ENCODE data around the gene MYCBP2. TPM values are rescaled to one million over a fixed set of nuclear protein-coding genes. Genes with fewer than 3 reads are reported as not detected.

Gene MYCBP2
- total RNA-seq, 1 experiment from 2014 or later, result 55.6 TPM

- Histone ChIP-seq H3K36me3 (ENCODE audit: low read depth) (no peaks in the 10 kb centered on the region), H3K4me1 (replicated peaks; ENCODE audit: insufficient read depth) (peaks cover 6% of the 10 kb centered on the region), H3K4me2 (no peak overlapping the region), H3K27ac (no peak overlapping the region), H3K27me3 (ENCODE audit: insufficient read depth, low read depth) (no peaks in the 10 kb centered on the region), H4K20me1 (ENCODE audit: insufficient read depth) (no peaks in the 10 kb centered on the region), H3K4me3 (no peak overlapping the region), H3K79me2 (ENCODE audit: low read depth) (no peaks in the 10 kb centered on the region), H3F3A (ENCODE audit: insufficient read depth, low read depth) (no peaks in the 10 kb centered on the region), H2AFZ (no peak overlapping the region), H3K9me3 (ENCODE audit: insufficient read depth, low read depth) (no peaks in the 10 kb centered on the region), H3K9me2 (ENCODE audit: insufficient read depth) (no peaks in the 10 kb centered on the region)
- ChIA-PET POLR2A (ENCODE audit: unreplicated experiment) (no interaction called here), CTCF (no interaction called here)
- intact Hi-C loops (cut with micrococcal nuclease; ENCODE audit: unreplicated experiment), result no loop called here
- no TSS peak for BruUV-seq (replicated peaks)
- TF ChIP-seq CTCF (conservative IDR thresholded peaks at IDR 0.05) (no peak), EZH2 (IDR thresholded peaks at IDR 0.05; ENCODE audit: low read depth) (no peak)
- DNase-seq, result no peak
Observed at GRCh38 chr13:77338961-77339401, 12.1 kb upstream of the MYCBP2 start.

- no peaks in the 10 kb centered on the region for H4K20me1 ChIP-seq (ENCODE audit: insufficient read depth)
- ChIA-PET CTCF (no interaction called here), POLR2A (ENCODE audit: unreplicated experiment) (no interaction called here)
- no peak overlapping the region for H3K4me2 ChIP-seq
- H3K36me3 ChIP-seq (ENCODE audit: low read depth), result no peaks in the 10 kb centered on the region
- H3K27me3 ChIP-seq (ENCODE audit: insufficient read depth, low read depth), result no peaks in the 10 kb centered on the region
- intact Hi-C loops (cut with micrococcal nuclease; ENCODE audit: unreplicated experiment), result no loop called here
- TF ChIP-seq EZH2 (IDR thresholded peaks at IDR 0.05; ENCODE audit: low read depth), result no peak
- TF ChIP-seq CTCF (conservative IDR thresholded peaks at IDR 0.05), result no peak
- H2AFZ ChIP-seq, result no peak overlapping the region
- H3K9me3 ChIP-seq (ENCODE audit: insufficient read depth, low read depth), result no peaks in the 10 kb centered on the region
- no peaks in the 10 kb centered on the region for H3K9me2 ChIP-seq (ENCODE audit: insufficient read depth)
- no peaks in the 10 kb centered on the region for H3K79me2 ChIP-seq (ENCODE audit: low read depth)
- no peak for DNase-seq
- H3K4me1 ChIP-seq (replicated peaks; ENCODE audit: insufficient read depth), result no peaks in the 10 kb centered on the region
- H3F3A ChIP-seq (ENCODE audit: insufficient read depth, low read depth), result no peaks in the 10 kb centered on the region
- BruUV-seq (replicated peaks), result no TSS peak
- no peak overlapping the region for H3K27ac ChIP-seq
- no peak overlapping the region for H3K4me3 ChIP-seq
Observed at GRCh38 chr13:77338329-77338728, 11.4 kb upstream of the MYCBP2 start.

- Histone ChIP-seq H4K20me1 (ENCODE audit: insufficient read depth) (no peaks in the 10 kb centered on the region), H3K27ac (no peak overlapping the region), H3K27me3 (ENCODE audit: insufficient read depth, low read depth) (no peaks in the 10 kb centered on the region), H3F3A (ENCODE audit: insufficient read depth, low read depth) (no peaks in the 10 kb centered on the region), H3K36me3 (ENCODE audit: low read depth) (no peaks in the 10 kb centered on the region), H3K4me1 (replicated peaks; ENCODE audit: insufficient read depth) (no peaks in the 10 kb centered on the region), H3K9me3 (ENCODE audit: insufficient read depth, low read depth) (no peaks in the 10 kb centered on the region), H2AFZ (0 out of 2 replicates have a peak overlapping the region, but pooled peaks have one; percentile 53), H3K9me2 (ENCODE audit: insufficient read depth) (peaks cover 5% of the 10 kb centered on the region; the same call in 1 of the 2 replicates), H3K79me2 (ENCODE audit: low read depth) (no peaks in the 10 kb centered on the region), H3K4me2 (no peak overlapping the region), H3K4me3 (no peak overlapping the region)
- POLR2A ChIA-PET (ENCODE audit: unreplicated experiment), result no interaction called here
- BruUV-seq (replicated peaks), result no TSS peak
- TF ChIP-seq CTCF (conservative IDR thresholded peaks at IDR 0.05) (no peak), EZH2 (IDR thresholded peaks at IDR 0.05; ENCODE audit: low read depth) (no peak)
- CTCF ChIA-PET, result no interaction called here
- DNase-seq, result no peak
- intact Hi-C loops (cut with micrococcal nuclease; ENCODE audit: unreplicated experiment), result no loop called here
Observed at GRCh38 chr13:77337159-77337558, 10.3 kb upstream of the MYCBP2 start.
